Measurements from ENCODE around the gene WAC. TPM values are rescaled to one million over a fixed set of nuclear protein-coding genes. Genes with fewer than 3 reads are reported as not detected.
A peak's percentile ranks its signal among the peaks of the same experiment; 100 is the strongest.
"Not testable (repeated sequence)": the region's sequence is repeated elsewhere in the genome, so short reads cannot be mapped to it uniquely, and the experiment has no call there.

WAC gene
- polyA plus RNA-seq, 3 donors = 150 to 164 (median 158) TPM

GRCh38 chr10:28633750-28634149, 100.8 kb downstream of the WAC start:
- peak in 1 of 11 donors; percentile 26 for DNase-seq (ENCODE audit: extremely low read depth in 1 of 11, low read depth in 9 of 11, low spot score in 4 of 11)

- no peak for DNase-seq (ENCODE audit: extremely low read depth in 1 of 11, low read depth in 9 of 11, low spot score in 4 of 11)
These were observed 104.4 kb downstream of the WAC start for GRCh38 chr10:28637346-28637745.

- DNase-seq (ENCODE audit: extremely low read depth in 1 of 11, low read depth in 9 of 11, low spot score in 4 of 11) = no peak
These were observed 105.5 kb downstream of the WAC start for GRCh38 chr10:28638392-28638791.

- DNase-seq (ENCODE audit: extremely low read depth in 1 of 11, low read depth in 9 of 11, low spot score in 4 of 11) = no peak
These were observed 107.6 kb downstream of the WAC start for GRCh38 chr10:28640551-28640950.

- no peak for DNase-seq (ENCODE audit: extremely low read depth in 1 of 11, low read depth in 9 of 11, low spot score in 4 of 11)
These were observed 111.7 kb downstream of the WAC start for GRCh38 chr10:28644647-28645046.

- no peak for DNase-seq (ENCODE audit: extremely low read depth in 1 of 11, low read depth in 9 of 11, low spot score in 4 of 11)
These were observed 119.2 kb downstream of the WAC start for GRCh38 chr10:28652106-28652505.

GRCh38 chr10:28652703-28653102, 119.8 kb downstream of the WAC start:
- DNase-seq (ENCODE audit: extremely low read depth in 1 of 11, low read depth in 9 of 11, low spot score in 4 of 11) = no peak

GRCh38 chr10:28658824-28659223, 125.9 kb downstream of the WAC start:
- not testable (repeated sequence) for DNase-seq (ENCODE audit: extremely low read depth in 1 of 11, low read depth in 9 of 11, low spot score in 4 of 11)

- no peak for DNase-seq (ENCODE audit: extremely low read depth in 1 of 11, low read depth in 9 of 11, low spot score in 4 of 11)
These were observed 128.1 kb downstream of the WAC start for GRCh38 chr10:28661035-28661434.

GRCh38 chr10:28663576-28664368, 130.9 kb downstream of the WAC start:
- DNase-seq (ENCODE audit: extremely low read depth in 1 of 11, low read depth in 9 of 11, low spot score in 4 of 11) = peak in 8 of 11 donors; percentile 67 to 88 (median 80)

- no peak for DNase-seq (ENCODE audit: extremely low read depth in 1 of 11, low read depth in 9 of 11, low spot score in 4 of 11)
These were observed 131.4 kb downstream of the WAC start for GRCh38 chr10:28664369-28664740.

- DNase-seq (ENCODE audit: extremely low read depth in 1 of 11, low read depth in 9 of 11, low spot score in 4 of 11) = no peak
These were observed 134.0 kb downstream of the WAC start for GRCh38 chr10:28666751-28667467.

GRCh38 chr10:28668363-28669226, 135.7 kb downstream of the WAC start:
- DNase-seq (ENCODE audit: extremely low read depth in 1 of 11, low read depth in 9 of 11, low spot score in 4 of 11) = peak in 1 of 11 donors; percentile 61

- no peak for DNase-seq (ENCODE audit: extremely low read depth in 1 of 11, low read depth in 9 of 11, low spot score in 4 of 11)
These were observed 136.6 kb downstream of the WAC start for GRCh38 chr10:28669227-28670173.

Other genes starting within 250 kb of the WAC start
- gene MPP7, start 230.1 kb upstream of the WAC start, polyA plus RNA-seq (ENCODE audit: insufficient read length in 3 of 3) = 1 to 10 TPM; 6.9 to 8.4 (median 8.2) TPM
- gene BAMBI, start 144.4 kb downstream of the WAC start, polyA plus RNA-seq (ENCODE audit: insufficient read length in 3 of 3) = 10 to 100 TPM; 38.4 to 46.7 (median 42.2) TPM

Measured in renal cortex interstitium (tissue), 11 donors.